ENCODE results near the gene ZBTB33.

DNA sequence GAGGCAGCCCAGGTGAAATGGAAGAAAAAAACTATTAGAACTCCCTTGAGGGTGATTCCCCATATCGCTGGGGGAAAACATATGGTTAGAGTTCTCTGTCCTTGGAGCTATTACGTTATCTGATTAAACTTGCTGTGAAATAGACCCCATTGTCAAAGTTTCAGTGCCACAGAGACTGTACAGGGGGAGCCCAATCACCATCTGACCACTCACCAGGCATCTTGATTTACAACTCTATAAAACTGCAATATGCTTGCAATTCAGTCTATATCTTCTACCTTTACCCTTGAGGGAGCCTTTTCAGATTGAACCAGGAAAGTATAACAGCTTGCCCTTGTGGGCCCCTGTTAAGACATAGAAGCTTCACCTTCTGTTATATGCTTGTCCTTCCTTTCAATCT, 42.4 kb downstream of the ZBTB33 start:
- TF ChIP-seq CTCF (IDR thresholded peaks at IDR 0.05; ENCODE audit: poor library complexity, severe bottlenecking) (no peak), POLR2AphosphoS5 (IDR thresholded peaks at IDR 0.05) (no peak), SMC3 (conservative IDR thresholded peaks at IDR 0.05; ENCODE audit: poor library complexity) (no peak), RAD21 (conservative IDR thresholded peaks at IDR 0.05) (no peak), EZH2 (IDR thresholded peaks at IDR 0.05; ENCODE audit: borderline replicate concordance, insufficient read depth, low read length, poor library complexity, severe bottlenecking) (no peak), EP300 (conservative IDR thresholded peaks at IDR 0.05; ENCODE audit: poor library complexity, severe bottlenecking) (no peak), MXI1 (conservative IDR thresholded peaks at IDR 0.05; ENCODE audit: poor library complexity, severe bottlenecking) (no peak), TAF1 (IDR thresholded peaks at IDR 0.05; ENCODE audit: low read depth) (no peak)
- TF ChIP-seq, protein P1, sequence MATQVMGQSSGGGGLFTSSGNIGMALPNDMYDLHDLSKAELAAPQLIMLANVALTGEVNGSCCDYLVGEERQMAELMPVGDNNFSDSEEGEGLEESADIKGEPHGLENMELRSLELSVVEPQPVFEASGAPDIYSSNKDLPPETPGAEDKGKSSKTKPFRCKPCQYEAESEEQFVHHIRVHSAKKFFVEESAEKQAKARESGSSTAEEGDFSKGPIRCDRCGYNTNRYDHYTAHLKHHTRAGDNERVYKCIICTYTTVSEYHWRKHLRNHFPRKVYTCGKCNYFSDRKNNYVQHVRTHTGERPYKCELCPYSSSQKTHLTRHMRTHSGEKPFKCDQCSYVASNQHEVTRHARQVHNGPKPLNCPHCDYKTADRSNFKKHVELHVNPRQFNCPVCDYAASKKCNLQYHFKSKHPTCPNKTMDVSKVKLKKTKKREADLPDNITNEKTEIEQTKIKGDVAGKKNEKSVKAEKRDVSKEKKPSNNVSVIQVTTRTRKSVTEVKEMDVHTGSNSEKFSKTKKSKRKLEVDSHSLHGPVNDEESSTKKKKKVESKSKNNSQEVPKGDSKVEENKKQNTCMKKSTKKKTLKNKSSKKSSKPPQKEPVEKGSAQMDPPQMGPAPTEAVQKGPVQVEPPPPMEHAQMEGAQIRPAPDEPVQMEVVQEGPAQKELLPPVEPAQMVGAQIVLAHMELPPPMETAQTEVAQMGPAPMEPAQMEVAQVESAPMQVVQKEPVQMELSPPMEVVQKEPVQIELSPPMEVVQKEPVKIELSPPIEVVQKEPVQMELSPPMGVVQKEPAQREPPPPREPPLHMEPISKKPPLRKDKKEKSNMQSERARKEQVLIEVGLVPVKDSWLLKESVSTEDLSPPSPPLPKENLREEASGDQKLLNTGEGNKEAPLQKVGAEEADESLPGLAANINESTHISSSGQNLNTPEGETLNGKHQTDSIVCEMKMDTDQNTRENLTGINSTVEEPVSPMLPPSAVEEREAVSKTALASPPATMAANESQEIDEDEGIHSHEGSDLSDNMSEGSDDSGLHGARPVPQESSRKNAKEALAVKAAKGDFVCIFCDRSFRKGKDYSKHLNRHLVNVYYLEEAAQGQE (IDR thresholded peaks at IDR 0.05; ENCODE audit: borderline replicate concordance): no peak
